ENCODE results near the gene SRD5A3.

- no peak for TF ChIP-seq CTCF (IDR thresholded peaks at IDR 0.05)
- no peak for TF ChIP-seq POLR2A (IDR thresholded peaks at IDR 0.05)
Observed at GRCh38 chr4:55373461-55373860, 27.4 kb downstream of the SRD5A3 start.
